Neural cell (in vitro differentiated cells): ENCODE results near the gene SIRT1.
"Not testable (repeated sequence)": the region's sequence is repeated elsewhere in the genome, so short reads cannot be mapped to it uniquely, and the experiment has no call there.

Source experiments
- EZH2 ChIP-seq: fragments of 200-600, 300-800 bp; shearing (Covaris generic), sonication (generic); IDR thresholded peaks from 2 replicates; pipeline ENCODE4 v1.6.1; 2014; ENCODE audit warnings: antibody characterized with exemption, low read length, borderline replicate concordance, mild to moderate bottlenecking; ENCODE audit not compliant: insufficient read depth, poor library complexity, severe bottlenecking
- RAD21 ChIP-seq: fragments of 450-650 bp; conservative IDR thresholded peaks from 2 replicates; pipeline ENCODE4 v1.6.1; 2014; ENCODE audit warnings: antibody characterized with exemption, mild to moderate bottlenecking, moderate library complexity
- TF ChIP-seq, protein P1 (sequence below): fragments of 450-650 bp; IDR thresholded peaks from 2 replicates; pipeline ENCODE4 v1.5.1; 2014; ENCODE audit warnings: antibody characterized with exemption, mild to moderate bottlenecking, moderate library complexity; ENCODE audit not compliant: poor library complexity, severe bottlenecking

- TF ChIP-seq EZH2, RAD21: not testable (repeated sequence)
- TF ChIP-seq, protein P1, sequence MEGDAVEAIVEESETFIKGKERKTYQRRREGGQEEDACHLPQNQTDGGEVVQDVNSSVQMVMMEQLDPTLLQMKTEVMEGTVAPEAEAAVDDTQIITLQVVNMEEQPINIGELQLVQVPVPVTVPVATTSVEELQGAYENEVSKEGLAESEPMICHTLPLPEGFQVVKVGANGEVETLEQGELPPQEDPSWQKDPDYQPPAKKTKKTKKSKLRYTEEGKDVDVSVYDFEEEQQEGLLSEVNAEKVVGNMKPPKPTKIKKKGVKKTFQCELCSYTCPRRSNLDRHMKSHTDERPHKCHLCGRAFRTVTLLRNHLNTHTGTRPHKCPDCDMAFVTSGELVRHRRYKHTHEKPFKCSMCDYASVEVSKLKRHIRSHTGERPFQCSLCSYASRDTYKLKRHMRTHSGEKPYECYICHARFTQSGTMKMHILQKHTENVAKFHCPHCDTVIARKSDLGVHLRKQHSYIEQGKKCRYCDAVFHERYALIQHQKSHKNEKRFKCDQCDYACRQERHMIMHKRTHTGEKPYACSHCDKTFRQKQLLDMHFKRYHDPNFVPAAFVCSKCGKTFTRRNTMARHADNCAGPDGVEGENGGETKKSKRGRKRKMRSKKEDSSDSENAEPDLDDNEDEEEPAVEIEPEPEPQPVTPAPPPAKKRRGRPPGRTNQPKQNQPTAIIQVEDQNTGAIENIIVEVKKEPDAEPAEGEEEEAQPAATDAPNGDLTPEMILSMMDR, result not testable (repeated sequence)
These were observed 81.6 kb downstream of the SIRT1 start for GRCh38 chr10:67966035-67966434.
